Measurements from ENCODE around the gene SDCBP2. TPM values are rescaled to one million over a fixed set of nuclear protein-coding genes. Genes with fewer than 3 reads are reported as not detected.

Gene SDCBP2
- total and polyA plus RNA-seq, 11 donors: 0.65 to 4.2 (median 2.1) TPM

GRCh38 chr20:1294497-1294896, 34.4 kb downstream of the SDCBP2 start:
- WGBS, 4 donors: 73 to 88% (median 84%) methylated on average over 8 of the region's 8 CpGs
- Histone ChIP-seq H3K4me3 (no peak overlapping the region), H3K27ac (no peak overlapping the region), H3K4me1 (peaks cover 0 to 10% (median 0%) of the 10 kb centered on the region in 12 donors), H3K9me3 (no peaks in the 10 kb centered on the region), H3K27me3 (no peaks in the 10 kb centered on the region), H3K36me3 (peaks cover 0 to 12% (median 0%) of the 10 kb centered on the region in 9 donors)
- TF ChIP-seq CTCF (IDR thresholded peaks at IDR 0.05): no peak
- no peak for TF ChIP-seq POLR2A (IDR thresholded peaks at IDR 0.05)
- intact Hi-C loops (cut with DNase I): no loop called here
- DNase-seq: no peak
- no peak for ATAC-seq

DNA sequence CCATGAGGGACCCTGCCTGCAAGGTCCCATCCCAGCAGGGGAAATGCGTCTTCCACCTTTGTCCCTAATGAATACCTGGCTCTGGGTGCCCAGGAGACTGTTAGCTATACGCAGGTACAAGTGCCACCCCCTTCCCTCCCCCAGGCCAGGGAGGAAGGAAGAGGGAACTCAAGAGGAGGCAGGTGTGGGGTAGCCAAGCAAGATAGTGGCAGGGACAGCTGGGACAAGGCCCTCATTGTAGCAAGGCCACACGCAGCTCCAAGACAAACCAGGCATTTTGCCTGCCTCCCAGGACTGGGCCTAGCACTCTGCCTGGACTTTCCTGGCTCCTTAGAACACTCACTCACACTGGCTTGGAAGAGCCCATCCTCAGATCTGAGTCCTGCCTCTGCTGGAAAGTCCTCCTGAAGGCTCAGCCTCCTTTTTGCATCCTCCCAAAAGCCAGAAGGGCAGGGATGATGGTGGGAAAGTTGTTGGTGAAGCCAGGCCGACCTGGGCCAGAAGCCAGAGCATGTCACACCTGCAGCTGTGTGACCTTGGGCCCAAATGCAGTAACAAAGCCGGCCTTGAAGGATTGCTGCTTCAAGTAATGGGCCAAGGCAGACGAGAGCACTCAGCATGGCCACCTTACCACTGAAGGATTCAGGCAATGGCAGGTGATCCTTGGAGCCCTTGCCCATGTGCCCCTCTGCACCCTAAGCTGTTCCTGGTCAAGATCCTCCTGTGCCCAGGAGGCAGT, 35.1 kb downstream of the SDCBP2 start:
- WGBS, 4 donors: 87 to 98% (median 90%) methylated on average over 4 to 6 of the region's 6 CpGs

DNA sequence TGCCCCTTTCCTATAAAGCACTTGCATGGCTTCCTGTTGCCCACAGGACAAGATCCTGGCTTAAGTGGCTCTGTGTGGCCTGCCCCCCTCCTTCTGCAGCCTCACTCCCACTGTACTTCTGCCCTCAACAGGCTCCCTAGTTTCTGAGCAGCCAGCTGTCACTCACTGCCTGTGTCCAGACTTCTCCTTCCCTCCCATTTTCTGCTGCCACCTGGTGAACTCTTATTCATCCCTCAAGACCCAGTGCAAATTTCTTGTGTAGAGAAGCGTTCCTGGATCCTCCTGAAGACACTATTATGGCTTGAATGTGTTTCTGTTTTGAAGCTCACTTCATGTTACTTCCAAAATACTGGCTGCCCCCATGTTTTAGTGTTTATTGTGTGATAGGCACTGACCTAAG, 36.3 kb downstream of the SDCBP2 start:
- no peaks in the 10 kb centered on the region for H3K9me3 ChIP-seq
- no peak overlapping the region for H3K4me3 ChIP-seq
- H3K27ac ChIP-seq: no peak overlapping the region
- H3K36me3 ChIP-seq: peaks cover 0 to 8% (median 0%) of the 10 kb centered on the region in 9 donors
- no peak for TF ChIP-seq CTCF (IDR thresholded peaks at IDR 0.05)
- TF ChIP-seq POLR2A (IDR thresholded peaks at IDR 0.05): no peak
- intact Hi-C loops (cut with DNase I): no loop called here
- ATAC-seq (no peak), DNase-seq (no peak)
- 91 to 97% (median 95%) methylated on average over 1 of the region's 1 CpG for WGBS, 4 donors
- no peaks in the 10 kb centered on the region for H3K27me3 ChIP-seq
- peaks cover 0 to 10% (median 0%) of the 10 kb centered on the region in 12 donors for H3K4me1 ChIP-seq

More for the DNA sequence above, 35.1 kb downstream of the SDCBP2 start:
- H3K36me3 ChIP-seq: peaks cover 0 to 11% (median 0%) of the 10 kb centered on the region in 9 donors
- no peak overlapping the region for H3K27ac ChIP-seq
- intact Hi-C loops (cut with DNase I): no loop called here
- no peak for DNase-seq
- H3K27me3 ChIP-seq: no peaks in the 10 kb centered on the region
- H3K4me3 ChIP-seq: no peak overlapping the region
- H3K4me1 ChIP-seq: peaks cover 0 to 10% (median 0%) of the 10 kb centered on the region in 12 donors
- H3K9me3 ChIP-seq: no peaks in the 10 kb centered on the region
- ATAC-seq: no peak
- TF ChIP-seq CTCF (IDR thresholded peaks at IDR 0.05) (no peak), POLR2A (IDR thresholded peaks at IDR 0.05) (no peak)

GRCh38 chr20:1291191-1291741, 37.7 kb downstream of the SDCBP2 start:
- H3K4me3 ChIP-seq: no peak overlapping the region
- TF ChIP-seq CTCF (IDR thresholded peaks at IDR 0.05) (no peak), POLR2A (IDR thresholded peaks at IDR 0.05) (no peak)
- 53 to 61% (median 55%) methylated on average over 5 of the region's 5 CpGs for WGBS, 4 donors
- intact Hi-C loops (cut with DNase I): no loop called here
- DNase-seq: no peak
- no peaks in the 10 kb centered on the region for H3K27me3 ChIP-seq
- peak in 2 of 4 donors; percentile 8 to 24 for ATAC-seq
- no peaks in the 10 kb centered on the region for H3K36me3 ChIP-seq
- peaks cover 0 to 11% (median 4%) of the 10 kb centered on the region in 12 donors for H3K4me1 ChIP-seq
- H3K9me3 ChIP-seq: no peaks in the 10 kb centered on the region
- no peak overlapping the region for H3K27ac ChIP-seq

Measured in heart left ventricle (tissue), 16 donors.